ENCODE data around the gene NCAPD3.
A peak's percentile ranks its signal among the peaks of the same experiment; 100 is the strongest.

NCAPD3 gene

DNA sequence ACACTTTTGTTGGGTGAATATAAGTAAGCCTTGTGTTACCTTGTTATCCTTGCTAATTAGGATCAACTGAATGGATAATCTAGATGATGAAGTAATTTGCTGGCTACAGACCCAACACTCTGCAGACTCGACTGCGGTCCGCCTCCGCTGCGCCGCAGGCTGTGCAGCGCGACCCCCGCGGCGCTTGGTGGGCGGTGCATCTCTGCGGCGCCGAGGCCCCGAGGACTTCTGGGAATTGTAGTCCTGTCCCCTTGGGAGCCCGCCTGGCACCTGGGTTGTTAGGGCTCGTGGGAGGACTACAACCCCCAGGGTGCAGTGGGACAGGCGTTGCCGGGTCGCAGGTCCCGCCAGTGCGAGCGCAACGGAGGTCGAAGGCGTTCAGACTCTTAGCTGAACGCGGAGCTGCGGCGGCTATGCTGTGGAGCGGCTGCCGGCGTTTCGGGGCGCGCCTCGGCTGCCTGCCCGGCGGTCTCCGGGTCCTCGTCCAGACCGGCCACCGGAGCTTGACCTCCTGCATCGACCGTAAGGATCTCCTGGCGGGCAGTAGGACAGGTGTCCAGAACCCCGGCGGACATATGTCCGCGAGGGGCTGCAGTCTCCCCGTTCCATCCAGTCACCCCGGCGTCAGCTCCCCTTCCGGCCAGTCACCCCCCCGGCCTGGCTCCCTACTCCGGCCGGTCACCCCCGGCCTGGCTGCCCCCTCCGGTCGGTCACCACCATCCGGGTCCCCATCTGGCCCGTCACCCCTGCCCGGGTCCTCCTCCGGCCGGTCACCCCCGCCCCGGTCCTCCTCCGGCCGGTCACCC, 29.6 kb upstream of the NCAPD3 start, which contains the start of the genes ACAD8 and THYN1:
TSS of gene ACAD8 (plus strand) at position 381 of the 806 bp plus-strand sequence. CDS start at position 414, 33 bp downstream.
TSS of gene THYN1 (minus strand) at position 165 of the 806 bp plus-strand sequence. CDS start 470 bp downstream, outside the sequence.
- peak; percentile 97 for DNase-seq (ENCODE audit: low read depth)

DNA sequence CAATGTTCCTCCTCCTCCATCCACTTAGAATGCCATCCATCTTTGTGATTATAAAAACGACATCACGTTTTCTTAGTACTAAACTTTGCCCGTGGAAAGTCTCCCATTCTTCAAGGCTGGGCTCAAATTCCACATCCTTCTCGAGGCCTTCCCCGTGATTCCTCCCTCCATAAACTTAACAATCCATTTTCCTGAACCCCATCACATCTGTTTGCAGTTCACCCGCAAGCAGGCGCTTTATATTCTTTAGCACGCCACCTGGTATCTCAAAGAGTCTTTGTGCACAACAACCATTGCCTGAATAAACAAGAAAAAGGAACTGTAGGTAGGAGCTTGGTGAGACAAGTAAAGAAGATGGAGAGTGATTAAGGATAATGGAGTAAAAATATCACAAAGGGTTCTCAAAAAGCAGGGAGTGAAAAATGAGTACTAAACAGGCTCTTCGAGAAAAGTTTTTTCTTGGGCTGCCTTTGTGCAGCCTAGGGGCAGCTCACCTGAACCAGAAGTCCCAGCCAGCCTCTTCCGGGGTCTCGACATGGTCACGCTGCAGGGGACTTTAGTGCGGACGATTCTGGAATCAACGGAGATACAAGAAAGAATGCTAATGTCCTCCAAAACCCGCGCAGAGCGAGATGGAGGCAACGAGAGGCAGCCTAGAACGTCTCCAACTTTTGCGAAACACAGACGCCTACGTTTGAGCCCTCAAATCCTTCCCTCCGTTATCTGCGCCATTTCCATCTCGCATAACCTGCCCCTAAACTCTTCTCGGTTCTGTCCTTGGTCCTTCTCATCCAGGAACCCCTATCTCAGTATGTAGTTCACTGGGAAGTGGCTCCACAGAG, 28.8 kb upstream of the NCAPD3 start:
- peak; percentile 52 for DNase-seq (ENCODE audit: low read depth)

DNA sequence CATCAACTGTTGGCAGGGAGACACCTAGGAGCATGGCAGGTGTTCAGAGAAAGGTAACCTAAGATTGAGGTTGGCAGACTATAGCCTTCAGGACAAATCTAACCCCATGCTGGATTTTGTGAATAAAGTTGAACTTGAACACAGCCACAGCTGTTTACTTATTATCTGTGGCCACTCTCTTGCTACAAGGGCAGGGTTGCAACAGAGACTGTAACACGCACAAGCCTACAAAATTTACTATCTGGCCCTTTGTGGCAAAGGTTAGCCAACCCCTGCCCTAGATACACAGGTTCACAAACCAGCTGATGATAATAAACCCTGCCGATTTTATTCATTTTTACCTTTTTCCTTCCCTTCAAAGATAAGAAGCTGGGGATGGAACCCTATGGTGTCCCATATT, 26.9 kb upstream of the NCAPD3 start:
- DNase-seq (ENCODE audit: low read depth): no peak

DNA sequence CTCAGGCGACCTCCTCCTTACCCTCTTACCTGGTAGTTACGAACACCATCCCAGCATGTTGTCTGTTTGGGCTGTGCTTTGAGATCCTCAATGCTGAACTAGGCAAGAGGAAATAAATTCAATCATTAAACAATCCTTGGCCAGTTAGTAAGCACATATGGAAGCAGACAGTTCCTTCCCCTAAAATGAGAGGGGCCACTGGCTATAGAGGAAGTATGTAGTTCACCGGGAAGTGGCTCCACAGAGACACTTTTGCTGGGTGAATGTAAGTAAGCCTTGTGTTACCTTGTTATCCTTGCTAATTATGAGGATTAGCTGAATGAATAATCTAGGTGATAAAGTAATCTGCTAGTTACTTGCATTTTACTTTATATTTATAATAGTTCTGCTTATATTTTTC, 26.5 kb upstream of the NCAPD3 start:
- DNase-seq (ENCODE audit: low read depth): no peak

DNA sequence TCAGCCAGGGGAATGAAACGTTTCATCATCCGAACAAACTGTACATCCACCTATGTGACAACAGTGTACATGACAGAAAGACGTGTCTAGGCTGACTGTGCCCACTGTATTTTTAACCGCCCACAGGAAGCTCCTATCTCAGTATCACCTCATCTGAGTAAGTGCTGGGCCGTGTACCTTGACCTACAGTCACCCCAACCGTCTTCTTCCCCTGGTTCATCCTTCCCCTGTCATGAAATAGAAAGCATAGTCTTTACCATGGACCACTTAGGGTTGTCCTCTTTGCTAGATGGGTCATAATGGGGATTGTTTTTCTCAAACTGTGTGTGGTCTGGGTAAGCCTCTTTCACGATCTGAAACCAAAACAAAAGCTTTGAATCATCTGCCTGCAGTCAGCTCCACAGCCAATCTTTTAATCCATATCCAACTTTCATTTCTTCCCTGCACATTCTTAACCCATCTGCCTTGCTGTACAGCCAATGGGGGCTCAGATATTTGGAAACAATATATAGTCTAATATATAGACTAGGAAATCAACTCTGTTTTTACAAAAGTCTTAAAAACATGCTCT, 25.2 kb upstream of the NCAPD3 start:
- DNase-seq (ENCODE audit: low read depth): no peak

DNA sequence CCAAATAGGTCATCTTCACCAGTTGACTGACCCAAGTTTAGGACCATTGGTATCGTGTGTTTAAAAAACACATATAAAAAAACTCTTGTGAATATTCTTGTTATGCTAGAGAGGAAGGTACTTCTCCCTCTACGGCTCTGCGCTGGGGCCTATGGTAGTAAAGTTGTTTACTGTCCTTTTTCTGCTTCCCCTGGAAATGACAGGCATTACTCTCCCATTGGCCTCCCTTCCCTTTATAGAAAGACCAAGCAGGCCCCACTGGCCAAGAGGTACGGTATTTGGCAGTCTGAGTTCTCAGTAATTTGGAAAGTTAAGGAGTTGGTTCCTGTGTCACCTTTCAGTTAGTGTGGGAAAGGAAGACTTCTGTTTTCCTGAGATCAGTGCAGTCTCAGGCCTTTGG, 22.9 kb upstream of the NCAPD3 start:
- DNase-seq (ENCODE audit: low read depth): no peak

DNA sequence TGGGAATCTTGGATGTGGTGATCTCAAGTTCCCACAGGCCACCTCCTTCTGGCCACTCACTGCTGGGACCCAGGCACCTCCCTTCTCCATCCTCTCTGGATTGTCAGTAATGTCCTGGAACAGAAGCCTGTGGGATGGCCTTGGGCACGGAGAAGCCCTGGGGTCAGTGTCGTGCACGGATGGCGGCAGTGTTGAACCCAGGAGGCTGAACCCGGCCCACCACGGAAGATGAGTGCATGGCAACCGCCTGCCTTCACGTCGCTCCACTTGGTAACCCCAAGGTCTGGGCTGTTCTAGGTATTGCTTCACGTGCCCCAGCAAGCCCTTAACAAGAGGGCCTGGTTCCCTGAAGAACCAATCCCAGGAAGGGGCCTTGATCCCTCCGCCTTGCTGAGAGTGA, 22.3 kb upstream of the NCAPD3 start:
- no peak for DNase-seq (ENCODE audit: low read depth)

DNA sequence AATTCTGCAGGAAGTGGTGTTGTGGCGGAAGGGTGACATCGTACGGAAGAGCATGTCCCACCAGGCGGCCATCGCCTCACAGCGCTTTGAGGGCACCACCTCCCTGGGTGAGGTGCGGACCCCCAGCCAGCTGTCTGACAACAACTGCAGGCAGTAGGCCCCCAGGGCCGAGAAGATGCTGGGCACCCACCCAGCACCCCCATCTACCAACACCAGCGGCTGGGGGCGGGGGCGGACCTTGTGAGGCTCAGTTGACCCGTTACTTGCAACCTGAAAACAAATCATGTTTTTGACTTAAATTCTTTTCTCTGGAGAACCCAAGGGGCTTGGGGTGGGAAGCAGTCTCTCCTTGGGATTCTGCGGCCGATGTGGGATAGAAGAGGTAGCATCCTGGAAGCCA, 21.7 kb upstream of the NCAPD3 start:
- DNase-seq (ENCODE audit: low read depth): no peak

DNA sequence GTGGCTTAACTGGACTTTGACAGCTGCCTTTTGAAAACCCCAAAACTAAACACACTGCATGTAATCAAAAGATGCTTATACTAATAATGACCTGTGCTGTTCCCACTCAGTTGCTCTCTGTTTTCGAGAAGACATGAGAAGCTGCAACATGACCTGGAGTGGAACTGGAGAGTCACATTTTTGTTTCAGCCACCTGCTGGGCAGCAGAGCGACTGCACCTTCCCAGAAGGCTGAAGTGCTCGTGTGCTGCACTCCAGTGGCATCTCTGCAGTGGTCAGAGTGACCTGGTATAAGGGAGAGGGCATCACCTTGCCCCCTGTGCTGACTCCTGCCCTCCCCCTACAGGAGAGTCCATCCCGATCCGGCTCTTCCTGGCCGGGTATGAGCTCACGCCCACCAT, 20.8 kb upstream of the NCAPD3 start:
- DNase-seq (ENCODE audit: low read depth): peak; percentile 42

DNA sequence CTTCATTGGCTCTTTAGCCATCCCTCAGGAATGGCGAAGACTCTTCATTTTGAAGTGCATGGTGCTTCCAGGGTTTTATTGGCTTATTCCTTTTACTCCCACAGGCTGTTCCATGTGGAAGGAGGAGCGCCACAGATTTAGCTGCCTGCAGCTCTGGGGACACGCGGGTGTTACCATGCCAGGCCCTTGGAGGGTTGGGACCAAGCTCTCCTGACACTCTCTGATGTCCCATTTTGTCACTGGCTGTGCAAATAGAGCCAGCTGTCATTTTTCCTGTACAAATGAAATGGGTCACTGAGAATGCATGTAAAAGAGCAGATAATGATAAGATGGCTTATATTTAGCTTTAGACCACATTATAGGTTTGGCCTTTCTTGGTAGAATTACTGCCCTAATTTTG, 20.1 kb upstream of the NCAPD3 start:
- no peak for DNase-seq (ENCODE audit: low read depth)

DNA sequence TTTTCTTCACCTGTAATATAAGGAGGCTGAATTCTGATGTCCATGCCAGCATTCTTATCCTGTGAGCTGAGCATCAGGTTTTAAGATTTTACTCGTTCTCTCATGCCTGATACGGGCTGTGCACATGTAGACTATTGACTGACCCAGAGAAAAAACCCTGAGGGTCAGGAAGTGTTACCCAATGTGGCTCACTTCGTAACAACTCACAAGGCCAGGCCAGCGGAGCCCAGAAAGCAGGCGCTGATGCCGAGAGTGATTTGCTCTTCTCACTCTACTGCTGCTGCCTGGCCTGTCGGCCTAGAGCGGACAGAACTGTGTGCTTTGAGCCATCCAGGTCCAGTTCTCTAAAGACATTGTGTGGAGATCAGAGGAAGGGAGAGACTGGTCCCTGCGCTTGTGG, 18.6 kb upstream of the NCAPD3 start:
- no peak for DNase-seq (ENCODE audit: low read depth)

DNA sequence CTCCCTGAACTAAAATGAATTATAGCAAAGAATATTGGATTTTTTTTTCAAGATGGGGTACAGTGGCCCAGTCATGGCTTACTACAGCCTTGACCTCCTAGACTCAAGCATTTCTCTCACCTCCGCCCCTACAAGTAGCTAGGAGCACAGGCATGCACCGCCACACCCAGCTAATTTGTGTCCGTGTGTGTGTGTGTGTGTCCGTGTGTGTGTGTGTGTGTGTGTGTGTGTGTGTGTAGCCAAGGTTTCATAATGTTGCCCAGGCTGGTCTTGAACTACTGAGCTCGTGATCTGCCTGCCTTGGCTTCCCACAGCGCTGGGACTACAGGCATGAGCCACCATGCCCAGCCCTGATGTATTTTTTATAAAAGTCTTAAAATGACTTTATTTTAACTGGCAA, 16.8 kb upstream of the NCAPD3 start:
- no peak for DNase-seq (ENCODE audit: low read depth)

DNA sequence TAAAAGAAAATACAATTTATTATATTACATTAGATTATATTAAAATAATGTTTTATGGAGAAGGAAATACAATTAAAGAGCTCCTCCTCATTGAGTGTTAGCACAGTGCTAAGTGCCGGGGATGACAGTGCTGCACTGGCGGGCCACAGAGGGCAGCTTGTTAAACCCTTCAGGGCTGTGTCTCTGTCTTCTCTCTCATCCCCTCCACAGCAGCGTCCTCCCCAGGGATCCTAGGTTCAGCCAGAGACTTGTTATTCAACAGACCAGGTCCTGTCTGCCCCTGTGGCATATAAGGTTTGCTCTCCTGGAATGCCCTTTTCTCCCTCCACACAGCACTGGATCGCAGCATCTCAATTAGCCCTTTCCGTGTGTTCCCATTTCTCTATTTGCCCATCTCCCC, 15.2 kb upstream of the NCAPD3 start:
- no peak for DNase-seq (ENCODE audit: low read depth)

DNA sequence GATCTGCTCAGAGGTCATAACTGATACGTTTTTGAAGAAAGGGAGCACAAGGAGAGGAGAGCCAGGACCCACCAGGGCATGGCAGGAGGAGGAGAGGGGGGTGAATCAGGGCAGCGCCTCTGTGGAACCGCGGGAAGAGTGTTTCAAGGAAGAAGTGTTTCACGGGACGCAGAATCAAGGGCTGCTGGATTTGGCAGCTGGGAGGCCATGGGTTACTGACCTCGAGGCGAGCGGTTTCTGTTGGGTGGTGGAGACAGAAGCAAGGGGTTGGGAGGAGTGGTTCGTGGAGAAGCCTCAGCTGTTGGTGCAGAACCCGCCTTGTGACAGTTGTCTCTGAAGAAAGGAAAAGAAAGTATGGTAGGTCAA, 13.8 kb upstream of the NCAPD3 start:
- DNase-seq (ENCODE audit: low read depth): no peak

DNA sequence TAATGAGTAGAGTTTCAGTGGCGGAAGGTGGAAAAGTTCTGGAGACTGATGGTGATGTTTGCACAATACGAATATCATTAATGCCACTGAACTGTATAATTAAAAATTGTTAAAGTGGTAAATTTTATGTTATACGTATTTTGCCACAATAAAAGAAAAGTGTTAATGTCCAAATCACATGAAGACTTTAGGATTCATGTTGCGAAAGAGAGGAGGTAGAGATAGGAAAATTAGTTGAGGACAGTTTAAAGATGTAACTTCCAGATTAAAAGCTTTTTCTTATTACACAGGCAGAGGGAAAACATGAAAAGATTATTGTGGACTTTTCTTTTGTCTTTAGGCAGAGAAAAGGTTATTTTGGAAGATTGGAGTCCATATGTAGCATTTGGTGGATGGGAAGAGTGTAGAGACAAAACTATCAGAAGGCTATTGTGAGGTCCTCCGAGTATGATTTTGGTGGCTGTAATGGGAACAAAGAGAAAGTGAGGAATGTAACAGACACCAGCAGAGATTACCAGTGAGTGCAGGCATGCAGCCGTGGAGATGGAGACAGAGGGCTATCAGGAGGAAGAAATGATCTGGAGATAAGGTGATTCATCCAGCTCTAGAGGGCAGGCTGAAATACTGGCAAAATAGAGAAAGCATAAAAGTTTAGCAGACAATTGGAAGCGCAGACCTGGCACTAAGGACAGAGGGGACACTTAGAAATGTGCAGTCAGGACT, 13.2 kb upstream of the NCAPD3 start:
- DNase-seq (ENCODE audit: low read depth): peak; percentile 10

DNA sequence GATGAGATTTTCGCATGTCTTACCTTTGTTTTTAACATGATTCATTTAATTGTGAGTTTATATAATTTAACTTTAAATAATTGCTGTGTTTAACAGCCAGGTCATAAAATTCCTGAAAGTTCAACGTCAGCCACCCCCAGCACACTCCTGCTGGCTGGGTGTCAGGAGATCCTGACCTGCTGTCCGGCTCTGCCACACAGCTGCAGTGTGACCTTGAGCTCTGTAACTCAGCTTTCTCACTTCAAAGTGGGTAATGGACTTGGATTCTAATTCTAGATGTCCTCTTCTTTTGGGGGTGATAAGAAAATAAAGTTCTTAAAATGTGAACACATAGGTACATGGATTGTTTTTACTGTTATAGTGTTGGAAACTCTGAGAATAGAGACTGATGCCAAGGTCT, 11.6 kb upstream of the NCAPD3 start:
- no peak for DNase-seq (ENCODE audit: low read depth)

DNA sequence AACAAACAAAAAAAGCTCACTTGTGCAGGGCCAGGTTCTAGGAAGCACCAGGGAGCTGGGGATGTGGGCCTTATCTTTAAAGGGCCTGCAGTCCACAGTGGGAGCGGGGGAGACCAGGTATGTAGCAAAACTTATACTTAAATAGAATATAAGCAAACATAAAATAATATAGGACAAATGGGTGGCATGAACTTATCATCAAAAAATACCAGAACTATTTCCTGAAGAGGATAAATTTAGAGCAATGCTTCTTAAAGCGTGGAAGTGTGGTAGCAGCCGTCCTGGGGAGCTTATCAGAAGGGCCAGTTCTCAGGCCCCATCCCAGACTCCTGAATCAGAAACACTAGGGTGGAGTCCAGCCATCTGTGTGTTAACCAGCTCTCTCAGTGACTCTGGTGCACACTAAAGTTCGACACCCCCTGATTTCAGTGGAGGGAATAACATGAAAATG, 10.0 kb upstream of the NCAPD3 start:
- DNase-seq (ENCODE audit: low read depth): no peak

DNA sequence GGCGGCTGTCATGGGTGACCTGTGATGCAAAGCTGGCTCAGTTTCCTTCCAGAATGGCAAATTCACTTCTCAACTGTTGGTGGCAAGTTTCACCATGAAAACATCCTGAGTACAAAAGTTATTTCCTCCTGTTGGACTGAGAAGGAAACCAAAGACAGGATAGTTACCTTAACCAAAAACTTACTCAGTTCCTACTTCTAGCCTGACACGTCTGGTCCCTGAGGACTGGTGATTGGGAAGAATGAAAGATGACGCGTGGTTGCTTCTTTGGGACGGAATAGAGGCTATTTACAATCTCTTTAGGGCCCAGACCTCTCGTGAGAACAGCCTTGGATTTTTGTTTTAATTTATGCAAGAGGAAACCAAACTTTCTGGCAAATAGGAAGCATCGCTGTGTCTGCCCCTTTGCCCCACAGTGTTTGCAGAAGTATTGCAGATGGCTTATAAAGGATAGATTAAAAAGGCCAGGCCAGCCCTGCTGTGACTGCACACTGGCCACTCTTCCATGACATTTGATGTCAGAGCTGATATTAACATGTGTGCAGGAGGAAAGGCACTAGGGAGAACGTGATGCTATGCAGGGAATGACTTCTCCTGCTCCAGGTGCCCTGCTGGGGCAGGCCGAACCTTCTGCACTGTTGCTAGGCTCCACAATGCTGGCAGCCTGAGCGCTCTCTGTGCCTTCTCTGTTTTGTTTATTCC, 8.3 kb upstream of the NCAPD3 start:
- no peak for DNase-seq (ENCODE audit: low read depth)

DNA sequence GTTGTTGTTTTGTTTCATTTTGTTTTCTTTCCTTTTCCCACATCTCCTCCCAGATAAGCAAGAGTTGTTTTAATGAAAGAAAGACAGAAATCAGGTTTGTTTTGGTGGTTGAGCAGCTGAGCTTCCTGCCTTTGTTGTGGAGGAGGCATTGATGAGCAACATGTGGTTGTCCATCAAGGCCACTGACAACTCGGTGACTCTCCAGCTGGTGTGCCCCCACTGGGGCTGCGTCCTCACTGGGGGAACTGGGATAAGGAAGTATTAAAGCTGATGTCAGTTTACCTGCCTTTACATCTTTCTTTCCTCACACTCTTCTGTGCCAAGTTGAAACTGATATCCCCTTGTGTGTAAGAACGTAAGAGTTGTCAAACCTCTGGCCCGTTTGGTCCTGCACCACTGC, 6.6 kb upstream of the NCAPD3 start:
- no peak for DNase-seq (ENCODE audit: low read depth)

DNA sequence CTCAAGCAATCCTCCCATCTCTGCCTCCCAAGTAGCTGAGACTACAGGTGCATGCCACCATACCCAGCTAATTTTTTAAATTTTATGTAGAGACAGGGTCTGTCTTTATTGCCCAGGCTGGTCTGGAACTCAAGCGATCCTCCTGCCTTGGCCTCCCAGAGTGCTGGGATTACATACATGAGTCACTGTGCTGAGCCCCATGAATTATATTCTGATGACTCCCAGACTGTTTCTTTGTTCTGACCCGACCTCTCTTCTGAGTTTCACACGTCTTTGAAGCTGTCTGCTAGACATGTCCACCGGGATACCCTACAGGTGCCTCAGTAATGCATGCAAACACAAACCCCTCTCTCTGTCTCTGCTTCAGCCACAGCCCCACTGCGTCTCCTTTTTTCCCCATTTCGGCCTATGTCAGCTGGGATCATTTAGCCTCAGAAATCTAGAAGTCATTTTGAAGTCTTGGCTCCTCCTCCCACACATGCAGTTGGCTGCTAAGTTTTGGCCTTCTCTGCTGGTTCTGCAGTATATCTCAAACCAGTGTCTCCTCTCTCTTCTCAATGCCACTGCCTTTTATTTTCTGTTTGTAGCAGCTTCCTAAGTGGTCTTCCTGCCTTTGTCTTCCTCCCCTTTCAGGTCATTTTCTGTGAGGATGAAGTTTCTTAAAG, 5.5 kb upstream of the NCAPD3 start:
- peak; percentile 67 for DNase-seq (ENCODE audit: low read depth)

DNA sequence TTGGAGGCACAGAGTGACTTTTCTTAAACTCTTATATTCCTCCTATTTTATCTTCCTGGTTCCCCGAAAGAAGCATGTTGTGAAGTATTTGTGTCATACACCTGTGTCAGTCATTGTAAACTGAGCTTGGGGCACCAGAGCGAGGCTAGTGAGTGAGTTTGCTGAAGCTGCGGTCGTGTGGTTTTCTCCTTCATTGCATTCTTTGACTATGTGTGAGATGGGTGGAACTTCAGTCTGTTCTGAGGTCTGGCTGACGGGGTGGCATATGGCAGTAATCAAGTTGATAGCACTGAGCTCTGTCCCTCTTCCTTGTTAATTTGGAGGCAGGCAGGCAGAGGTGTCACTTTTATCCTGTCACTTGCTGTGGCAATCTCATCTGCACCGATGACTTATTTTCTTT, 4.9 kb upstream of the NCAPD3 start:
- peak; percentile 85 for DNase-seq (ENCODE audit: low read depth)
